Measurements from ENCODE around the gene TBL1X. TPM values are rescaled to one million over a fixed set of nuclear protein-coding genes. Genes with fewer than 3 reads are reported as not detected.

The TBL1X gene
- polyA plus RNA-seq, 1 donor (not counting 4 experiments of a cell fraction or from before 2014, with no cell fraction given): 2.2 TPM

DNA sequence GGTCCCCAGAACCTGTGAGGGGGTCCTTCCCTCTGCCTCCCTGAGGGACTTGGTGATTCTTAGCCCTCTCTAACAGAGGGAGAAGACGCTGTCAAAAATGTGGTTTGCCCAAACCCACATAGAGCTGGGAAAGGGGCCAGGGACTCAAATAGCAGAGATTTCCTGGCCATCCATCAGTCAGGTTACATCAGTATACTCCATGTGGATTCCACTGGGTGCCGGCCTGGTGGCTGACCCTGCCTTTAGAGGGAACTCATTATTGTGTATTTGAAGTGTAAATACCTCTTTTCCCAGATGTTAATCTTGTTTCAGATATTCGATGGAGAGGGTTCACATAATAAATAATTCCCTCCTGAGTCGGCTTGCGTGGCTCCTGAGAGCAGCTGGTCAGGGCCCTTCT, 130.3 kb downstream of the TBL1X start:
- dilution Hi-C loops (cut with MboI; ENCODE audit: extremely low pct_ligation_motif_present, low sequenced_read_pairs): no loop called here
- no peak for TF ChIP-seq EZH2 (IDR thresholded peaks at IDR 0.05; ENCODE audit: low read length)
- TF ChIP-seq, protein P1, sequence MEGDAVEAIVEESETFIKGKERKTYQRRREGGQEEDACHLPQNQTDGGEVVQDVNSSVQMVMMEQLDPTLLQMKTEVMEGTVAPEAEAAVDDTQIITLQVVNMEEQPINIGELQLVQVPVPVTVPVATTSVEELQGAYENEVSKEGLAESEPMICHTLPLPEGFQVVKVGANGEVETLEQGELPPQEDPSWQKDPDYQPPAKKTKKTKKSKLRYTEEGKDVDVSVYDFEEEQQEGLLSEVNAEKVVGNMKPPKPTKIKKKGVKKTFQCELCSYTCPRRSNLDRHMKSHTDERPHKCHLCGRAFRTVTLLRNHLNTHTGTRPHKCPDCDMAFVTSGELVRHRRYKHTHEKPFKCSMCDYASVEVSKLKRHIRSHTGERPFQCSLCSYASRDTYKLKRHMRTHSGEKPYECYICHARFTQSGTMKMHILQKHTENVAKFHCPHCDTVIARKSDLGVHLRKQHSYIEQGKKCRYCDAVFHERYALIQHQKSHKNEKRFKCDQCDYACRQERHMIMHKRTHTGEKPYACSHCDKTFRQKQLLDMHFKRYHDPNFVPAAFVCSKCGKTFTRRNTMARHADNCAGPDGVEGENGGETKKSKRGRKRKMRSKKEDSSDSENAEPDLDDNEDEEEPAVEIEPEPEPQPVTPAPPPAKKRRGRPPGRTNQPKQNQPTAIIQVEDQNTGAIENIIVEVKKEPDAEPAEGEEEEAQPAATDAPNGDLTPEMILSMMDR (optimal IDR thresholded peaks at IDR 0.05 in 1 of 3, IDR thresholded peaks at IDR 0.05 in 1 of 3, conservative IDR thresholded peaks at IDR 0.05 in 1 of 3; ENCODE audit: extremely low read depth in 1 of 3, insufficient read depth in 2 of 3, low read length in 3 of 3): no peak
- no peaks in the 10 kb centered on the region for H3K36me3 ChIP-seq (ENCODE audit: control insufficient read depth in 2 of 2, extremely low read depth in 1 of 2, insufficient read depth in 2 of 2, low read length in 2 of 2)
- no peaks in the 10 kb centered on the region for H3K4me1 ChIP-seq (ENCODE audit: control insufficient read depth, extremely low read depth, insufficient read depth, low read length)
- H2AFZ ChIP-seq (ENCODE audit: control insufficient read depth, low read length): no peak overlapping the region
- H3K9ac ChIP-seq (ENCODE audit: control insufficient read depth, extremely low read depth, insufficient read depth, low read length): no peak overlapping the region
- DNase-seq (ENCODE audit: low read depth, low spot score) (no peak), FAIRE-seq (no peak)
- no peaks in the 10 kb centered on the region for H3K9me3 ChIP-seq (ENCODE audit: control insufficient read depth, low read depth, low read length)
- H3K79me2 ChIP-seq (ENCODE audit: control insufficient read depth, insufficient read depth, low read length): no peaks in the 10 kb centered on the region
- no peak overlapping the region for H3K4me2 ChIP-seq (ENCODE audit: control insufficient read depth, extremely low read depth, insufficient read depth, low read depth, low read length)
- H3K9me1 ChIP-seq (ENCODE audit: control insufficient read depth, extremely low read depth, insufficient read depth, low read length): no peaks in the 10 kb centered on the region
- H4K20me1 ChIP-seq (ENCODE audit: control insufficient read depth, extremely low read depth, insufficient read depth, low read length): no peaks in the 10 kb centered on the region
- H3K27me3 ChIP-seq (ENCODE audit: control insufficient read depth, extremely low read depth, insufficient read depth, low read length): no peaks in the 10 kb centered on the region
- H3K27ac ChIP-seq (ENCODE audit: control insufficient read depth, insufficient read depth, low read length): no peak overlapping the region
- no peak overlapping the region for H3K4me3 ChIP-seq (ENCODE audit: control insufficient read depth in 2 of 3, extremely low read depth in 1 of 3, insufficient read depth in 2 of 3, low read depth in 1 of 3, low read length in 3 of 3)

GRCh38 chrX:9596837-9597236, 132.0 kb downstream of the TBL1X start:
- dilution Hi-C loops (cut with MboI; ENCODE audit: extremely low pct_ligation_motif_present, low sequenced_read_pairs): no loop called here
- Histone ChIP-seq H3K9ac (ENCODE audit: control insufficient read depth, extremely low read depth, insufficient read depth, low read length) (no peak overlapping the region), H3K4me3 (ENCODE audit: control insufficient read depth in 2 of 3, extremely low read depth in 1 of 3, insufficient read depth in 2 of 3, low read depth in 1 of 3, low read length in 3 of 3) (no peak overlapping the region), H4K20me1 (ENCODE audit: control insufficient read depth, extremely low read depth, insufficient read depth, low read length) (no peaks in the 10 kb centered on the region), H3K36me3 (ENCODE audit: control insufficient read depth in 2 of 2, extremely low read depth in 1 of 2, insufficient read depth in 2 of 2, low read length in 2 of 2) (no peaks in the 10 kb centered on the region), H3K9me1 (ENCODE audit: control insufficient read depth, extremely low read depth, insufficient read depth, low read length) (no peaks in the 10 kb centered on the region), H3K27ac (ENCODE audit: control insufficient read depth, insufficient read depth, low read length) (no peak overlapping the region), H3K4me2 (ENCODE audit: control insufficient read depth, extremely low read depth, insufficient read depth, low read depth, low read length) (no peak overlapping the region), H3K27me3 (ENCODE audit: control insufficient read depth, extremely low read depth, insufficient read depth, low read length) (no peaks in the 10 kb centered on the region), H3K79me2 (ENCODE audit: control insufficient read depth, insufficient read depth, low read length) (no peaks in the 10 kb centered on the region), H3K9me3 (ENCODE audit: control insufficient read depth, low read depth, low read length) (no peaks in the 10 kb centered on the region), H3K4me1 (ENCODE audit: control insufficient read depth, extremely low read depth, insufficient read depth, low read length) (no peaks in the 10 kb centered on the region), H2AFZ (ENCODE audit: control insufficient read depth, low read length) (no peak overlapping the region)
- FAIRE-seq: no peak
- no peak for DNase-seq (ENCODE audit: low read depth, low spot score)
- no peak for TF ChIP-seq EZH2 (IDR thresholded peaks at IDR 0.05; ENCODE audit: low read length)
- TF ChIP-seq, protein P1 (optimal IDR thresholded peaks at IDR 0.05 in 1 of 3, IDR thresholded peaks at IDR 0.05 in 1 of 3, conservative IDR thresholded peaks at IDR 0.05 in 1 of 3; ENCODE audit: extremely low read depth in 1 of 3, insufficient read depth in 2 of 3, low read length in 3 of 3): no peak

All from keratinocyte (primary cell).